HG02763 (cell line): Measurements from ENCODE around the gene RCL1.
"Not testable (repeated sequence)": the region's sequence is repeated elsewhere in the genome, so short reads cannot be mapped to it uniquely, and the experiment has no call there.

Source experiments
- ATAC-seq: cut with Tn5 transposase; IDR thresholded peaks from one replicate; pipeline ENCODE4 v1.9.1; 2021; ENCODE audit warnings: mild to moderate bottlenecking, moderate library complexity; ENCODE audit not compliant: unreplicated experiment

Gene RCL1

GRCh38 chr9:4866239-4866969, 73.7 kb downstream of the RCL1 start:
- ATAC-seq: no peak

DNA sequence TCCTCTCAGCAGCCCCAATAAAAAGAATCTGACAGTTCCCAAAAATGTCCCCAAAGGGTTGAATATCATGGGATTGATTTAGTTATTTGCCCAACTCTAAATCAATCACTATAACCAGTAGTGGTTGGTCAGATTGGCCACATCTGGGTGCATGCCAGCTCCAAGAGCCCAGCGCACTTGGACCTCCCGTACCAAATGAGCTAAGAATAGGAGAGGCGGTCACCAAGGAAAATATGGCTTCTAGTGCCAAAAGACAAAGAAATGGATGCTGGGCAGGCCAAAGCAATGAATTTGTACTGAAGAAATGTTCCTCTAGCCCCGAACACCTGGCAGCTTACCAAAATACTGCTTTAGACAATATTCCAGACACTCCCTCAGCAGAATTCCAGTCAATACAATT, 80.3 kb downstream of the RCL1 start:
- no peak for ATAC-seq

- no peak for ATAC-seq
Measured at GRCh38 chr9:4875559-4875958, 82.8 kb downstream of the RCL1 start.

GRCh38 chr9:4879115-4879558, 86.4 kb downstream of the RCL1 start:
- ATAC-seq: no peak

- ATAC-seq: no peak
Measured at GRCh38 chr9:4883326-4883873, 90.7 kb downstream of the RCL1 start.

DNA sequence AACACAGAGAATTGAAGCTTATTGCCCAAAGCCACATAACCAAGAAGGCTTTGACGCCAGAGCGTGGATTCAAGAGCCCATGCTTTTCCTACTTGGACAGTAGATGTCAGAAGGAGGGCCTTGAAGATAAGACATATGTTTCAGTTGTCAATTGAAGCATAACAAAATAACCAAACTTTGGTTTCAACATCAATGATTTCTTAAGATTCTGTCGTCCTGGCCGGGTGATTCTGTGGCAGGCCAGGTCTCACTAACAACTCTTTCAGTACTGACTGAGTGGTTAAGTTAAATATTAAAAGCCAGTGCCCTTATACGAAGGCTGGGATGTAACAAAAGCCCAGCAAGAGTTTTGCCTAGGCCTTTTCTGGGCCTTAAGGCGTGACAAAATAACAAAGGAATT, 94.0 kb downstream of the RCL1 start:
- peak; percentile 98 for ATAC-seq

GRCh38 chr9:4887556-4887955, 94.8 kb downstream of the RCL1 start:
- no peak for ATAC-seq

- no peak for ATAC-seq
Measured at GRCh38 chr9:4890242-4890641, 97.5 kb downstream of the RCL1 start.

- no peak for ATAC-seq
Measured at GRCh38 chr9:4890929-4891328, 98.2 kb downstream of the RCL1 start.

DNA sequence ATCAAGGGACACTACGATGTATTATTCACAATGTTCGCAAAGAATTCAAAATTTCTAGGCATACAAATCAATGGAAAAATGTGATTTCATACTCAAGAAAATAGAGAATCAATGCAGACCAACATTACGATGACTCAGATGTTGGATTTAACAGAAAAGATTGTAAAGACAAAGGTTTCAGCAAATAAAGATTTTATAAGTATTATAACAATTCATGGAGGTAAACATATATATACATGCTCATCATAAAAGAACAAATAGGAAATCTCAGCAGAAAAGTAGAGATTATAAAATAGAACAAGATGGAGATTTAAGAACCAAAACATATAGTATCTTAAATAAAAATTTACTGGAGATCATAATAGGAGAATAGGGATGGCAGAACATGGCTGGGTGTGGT, 98.9 kb downstream of the RCL1 start:
- ATAC-seq: no peak

- ATAC-seq: no peak
Measured at GRCh38 chr9:4892501-4893194, 99.9 kb downstream of the RCL1 start.

DNA sequence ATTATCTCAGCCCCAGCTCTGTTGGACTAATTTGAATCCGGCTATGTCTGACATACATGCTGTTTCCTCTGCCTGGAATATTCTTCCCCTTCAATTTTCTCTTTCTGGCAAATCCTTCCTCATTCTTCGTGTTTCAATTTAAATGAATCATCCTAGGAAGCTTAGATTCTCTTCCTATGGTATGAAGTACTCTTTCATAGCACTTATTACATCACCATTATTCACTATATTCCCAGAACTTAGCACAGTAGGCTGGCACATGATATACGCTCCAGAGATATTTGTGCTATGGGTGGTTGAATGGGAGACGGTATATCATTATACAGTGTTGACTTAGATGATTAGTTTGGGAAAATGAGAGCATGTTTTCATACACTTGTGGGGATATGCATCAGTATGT, 101.3 kb downstream of the RCL1 start:
- no peak for ATAC-seq

DNA sequence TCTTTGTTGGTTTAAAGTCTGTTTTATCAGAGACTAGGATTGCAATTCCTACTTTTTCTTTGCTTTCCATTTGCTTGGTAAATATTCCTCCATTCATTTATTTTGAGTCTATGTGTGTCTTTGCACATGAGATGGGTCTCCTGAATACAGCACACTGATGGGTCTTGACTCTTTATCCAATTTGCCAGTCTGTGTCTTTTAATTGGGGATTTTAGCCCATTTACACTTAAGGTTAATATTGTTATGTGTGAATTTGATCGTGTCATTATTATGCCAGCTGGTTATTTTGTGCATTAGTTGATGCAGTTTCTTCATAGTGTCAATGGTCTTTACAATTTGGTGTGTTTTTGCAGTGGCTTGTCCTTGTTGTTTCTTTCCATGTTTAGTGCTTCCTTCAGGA, 107.1 kb downstream of the RCL1 start:
- ATAC-seq: not testable (repeated sequence)

- ATAC-seq: not testable (repeated sequence)
Measured at GRCh38 chr9:4901401-4902134, 108.8 kb downstream of the RCL1 start.

DNA sequence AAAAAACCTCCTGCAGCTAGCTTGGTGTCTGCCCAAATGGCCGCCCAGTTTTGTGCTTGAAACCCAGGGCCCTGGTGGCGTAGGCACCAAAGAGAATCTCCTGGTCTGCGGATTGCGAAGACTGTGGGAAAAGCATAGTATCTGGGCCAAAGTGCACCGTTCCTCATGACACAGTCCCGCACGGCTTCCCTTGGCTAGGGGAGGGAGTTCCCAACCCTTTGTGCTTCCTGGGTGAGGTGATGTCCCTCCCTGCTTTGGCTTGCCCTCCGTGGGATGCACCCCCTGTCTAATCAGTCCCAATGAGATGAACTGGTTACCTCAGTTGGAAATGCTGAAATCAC, 109.4 kb downstream of the RCL1 start:
- no peak for ATAC-seq

GRCh38 chr9:4904322-4905134, 111.8 kb downstream of the RCL1 start:
- no peak for ATAC-seq

- no peak for ATAC-seq
Measured at GRCh38 chr9:4905135-4905490, 112.4 kb downstream of the RCL1 start.
